H1 (cell line): Measurements from ENCODE around the gene CSTF2. TPM values are rescaled to one million over a fixed set of nuclear protein-coding genes. Genes with fewer than 3 reads are reported as not detected.

ENCODE experiments used
- SAP30 ChIP-seq: fragments of 300-600 bp; sonication (generic); IDR thresholded peaks from 2 replicates; pipeline ENCODE4 v1.7.1; 2012; ENCODE audit warnings: low read length, moderate library complexity, mild to moderate bottlenecking, inconsistent platforms; ENCODE audit not compliant: insufficient read depth, insufficient replicate concordance
- YY1 ChIP-seq: IDR thresholded peaks from 2 replicates; pipeline ENCODE4 v1.6.1; 2011; ENCODE audit warnings: low read depth, mild to moderate bottlenecking, low read length
- polyA plus RNA-seq, 7 experiments: library from polyadenylated mRNA; depleted of rRNA in 3 of 7; stranded (reverse) in 5 of 7; unstranded in 2 of 7; fragments of >200 nt in 5 of 7; fragments of 200-250 nt in 2 of 7; gene quantifications; 1 replicate in 5 of 7; 2 replicates in 1 of 7; 4 replicates in 1 of 7; pipeline versions ENCODE4 v1.2.1 to v1.2.3, GENCODE V29; 2011 to 2013; ENCODE audit warnings: missing spikeins in 2 of 7, mixed read lengths in 2 of 7
- total RNA-seq: library from RNA; stranded (reverse); fragmentation: NEBNext Ultra II Directional; extraction: Animal tissue kit (Norgen Biotek cat#: 25700); gene quantifications from 2 replicates; pipeline ENCODE4 v1.2.1, GENCODE V29; 2021
- TF ChIP-seq, protein P1 (sequence below): fragments of 300-600 bp; sonication (generic); IDR thresholded peaks from 2 replicates; pipeline ENCODE4 v1.7.1; 2012; ENCODE audit warnings: low read length, moderate library complexity, mild to moderate bottlenecking, inconsistent platforms; ENCODE audit not compliant: insufficient replicate concordance
- TF ChIP-seq, protein P2 (sequence below): IDR thresholded peaks from 2 replicates; pipeline ENCODE4 v1.6.1; 2012; ENCODE audit warnings: inconsistent platforms

The CSTF2 gene
- total and polyA plus RNA-seq, 2 of the 8 experiments (the other 6 are each of a cell fraction or from before 2014, with no cell fraction given) = 20.7 to 30.9 TPM

DNA sequence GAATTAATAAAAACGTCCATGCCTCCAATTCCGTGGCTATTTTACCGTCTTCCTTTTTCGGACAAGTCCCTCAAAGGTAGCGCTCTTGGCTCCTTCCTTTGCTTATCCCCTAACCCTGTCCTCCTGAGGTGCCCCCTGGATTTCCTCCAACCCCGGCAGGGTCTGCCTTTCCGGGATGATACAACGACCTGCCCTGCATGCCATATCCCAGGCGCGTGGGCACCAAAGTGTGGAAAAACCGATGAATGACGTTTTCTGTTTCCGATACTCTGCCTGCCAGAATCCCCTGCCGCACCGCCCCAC is 706 bp upstream of the CSTF2 start (continued):
- TF ChIP-seq SAP30 (no peak), YY1 (no peak)
- TF ChIP-seq, protein P1, sequence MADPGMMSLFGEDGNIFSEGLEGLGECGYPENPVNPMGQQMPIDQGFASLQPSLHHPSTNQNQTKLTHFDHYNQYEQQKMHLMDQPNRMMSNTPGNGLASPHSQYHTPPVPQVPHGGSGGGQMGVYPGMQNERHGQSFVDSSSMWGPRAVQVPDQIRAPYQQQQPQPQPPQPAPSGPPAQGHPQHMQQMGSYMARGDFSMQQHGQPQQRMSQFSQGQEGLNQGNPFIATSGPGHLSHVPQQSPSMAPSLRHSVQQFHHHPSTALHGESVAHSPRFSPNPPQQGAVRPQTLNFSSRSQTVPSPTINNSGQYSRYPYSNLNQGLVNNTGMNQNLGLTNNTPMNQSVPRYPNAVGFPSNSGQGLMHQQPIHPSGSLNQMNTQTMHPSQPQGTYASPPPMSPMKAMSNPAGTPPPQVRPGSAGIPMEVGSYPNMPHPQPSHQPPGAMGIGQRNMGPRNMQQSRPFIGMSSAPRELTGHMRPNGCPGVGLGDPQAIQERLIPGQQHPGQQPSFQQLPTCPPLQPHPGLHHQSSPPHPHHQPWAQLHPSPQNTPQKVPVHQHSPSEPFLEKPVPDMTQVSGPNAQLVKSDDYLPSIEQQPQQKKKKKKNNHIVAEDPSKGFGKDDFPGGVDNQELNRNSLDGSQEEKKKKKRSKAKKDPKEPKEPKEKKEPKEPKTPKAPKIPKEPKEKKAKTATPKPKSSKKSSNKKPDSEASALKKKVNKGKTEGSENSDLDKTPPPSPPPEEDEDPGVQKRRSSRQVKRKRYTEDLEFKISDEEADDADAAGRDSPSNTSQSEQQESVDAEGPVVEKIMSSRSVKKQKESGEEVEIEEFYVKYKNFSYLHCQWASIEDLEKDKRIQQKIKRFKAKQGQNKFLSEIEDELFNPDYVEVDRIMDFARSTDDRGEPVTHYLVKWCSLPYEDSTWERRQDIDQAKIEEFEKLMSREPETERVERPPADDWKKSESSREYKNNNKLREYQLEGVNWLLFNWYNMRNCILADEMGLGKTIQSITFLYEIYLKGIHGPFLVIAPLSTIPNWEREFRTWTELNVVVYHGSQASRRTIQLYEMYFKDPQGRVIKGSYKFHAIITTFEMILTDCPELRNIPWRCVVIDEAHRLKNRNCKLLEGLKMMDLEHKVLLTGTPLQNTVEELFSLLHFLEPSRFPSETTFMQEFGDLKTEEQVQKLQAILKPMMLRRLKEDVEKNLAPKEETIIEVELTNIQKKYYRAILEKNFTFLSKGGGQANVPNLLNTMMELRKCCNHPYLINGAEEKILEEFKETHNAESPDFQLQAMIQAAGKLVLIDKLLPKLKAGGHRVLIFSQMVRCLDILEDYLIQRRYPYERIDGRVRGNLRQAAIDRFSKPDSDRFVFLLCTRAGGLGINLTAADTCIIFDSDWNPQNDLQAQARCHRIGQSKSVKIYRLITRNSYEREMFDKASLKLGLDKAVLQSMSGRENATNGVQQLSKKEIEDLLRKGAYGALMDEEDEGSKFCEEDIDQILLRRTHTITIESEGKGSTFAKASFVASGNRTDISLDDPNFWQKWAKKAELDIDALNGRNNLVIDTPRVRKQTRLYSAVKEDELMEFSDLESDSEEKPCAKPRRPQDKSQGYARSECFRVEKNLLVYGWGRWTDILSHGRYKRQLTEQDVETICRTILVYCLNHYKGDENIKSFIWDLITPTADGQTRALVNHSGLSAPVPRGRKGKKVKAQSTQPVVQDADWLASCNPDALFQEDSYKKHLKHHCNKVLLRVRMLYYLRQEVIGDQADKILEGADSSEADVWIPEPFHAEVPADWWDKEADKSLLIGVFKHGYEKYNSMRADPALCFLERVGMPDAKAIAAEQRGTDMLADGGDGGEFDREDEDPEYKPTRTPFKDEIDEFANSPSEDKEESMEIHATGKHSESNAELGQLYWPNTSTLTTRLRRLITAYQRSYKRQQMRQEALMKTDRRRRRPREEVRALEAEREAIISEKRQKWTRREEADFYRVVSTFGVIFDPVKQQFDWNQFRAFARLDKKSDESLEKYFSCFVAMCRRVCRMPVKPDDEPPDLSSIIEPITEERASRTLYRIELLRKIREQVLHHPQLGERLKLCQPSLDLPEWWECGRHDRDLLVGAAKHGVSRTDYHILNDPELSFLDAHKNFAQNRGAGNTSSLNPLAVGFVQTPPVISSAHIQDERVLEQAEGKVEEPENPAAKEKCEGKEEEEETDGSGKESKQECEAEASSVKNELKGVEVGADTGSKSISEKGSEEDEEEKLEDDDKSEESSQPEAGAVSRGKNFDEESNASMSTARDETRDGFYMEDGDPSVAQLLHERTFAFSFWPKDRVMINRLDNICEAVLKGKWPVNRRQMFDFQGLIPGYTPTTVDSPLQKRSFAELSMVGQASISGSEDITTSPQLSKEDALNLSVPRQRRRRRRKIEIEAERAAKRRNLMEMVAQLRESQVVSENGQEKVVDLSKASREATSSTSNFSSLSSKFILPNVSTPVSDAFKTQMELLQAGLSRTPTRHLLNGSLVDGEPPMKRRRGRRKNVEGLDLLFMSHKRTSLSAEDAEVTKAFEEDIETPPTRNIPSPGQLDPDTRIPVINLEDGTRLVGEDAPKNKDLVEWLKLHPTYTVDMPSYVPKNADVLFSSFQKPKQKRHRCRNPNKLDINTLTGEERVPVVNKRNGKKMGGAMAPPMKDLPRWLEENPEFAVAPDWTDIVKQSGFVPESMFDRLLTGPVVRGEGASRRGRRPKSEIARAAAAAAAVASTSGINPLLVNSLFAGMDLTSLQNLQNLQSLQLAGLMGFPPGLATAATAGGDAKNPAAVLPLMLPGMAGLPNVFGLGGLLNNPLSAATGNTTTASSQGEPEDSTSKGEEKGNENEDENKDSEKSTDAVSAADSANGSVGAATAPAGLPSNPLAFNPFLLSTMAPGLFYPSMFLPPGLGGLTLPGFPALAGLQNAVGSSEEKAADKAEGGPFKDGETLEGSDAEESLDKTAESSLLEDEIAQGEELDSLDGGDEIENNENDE = no peak
- TF ChIP-seq, protein P2, sequence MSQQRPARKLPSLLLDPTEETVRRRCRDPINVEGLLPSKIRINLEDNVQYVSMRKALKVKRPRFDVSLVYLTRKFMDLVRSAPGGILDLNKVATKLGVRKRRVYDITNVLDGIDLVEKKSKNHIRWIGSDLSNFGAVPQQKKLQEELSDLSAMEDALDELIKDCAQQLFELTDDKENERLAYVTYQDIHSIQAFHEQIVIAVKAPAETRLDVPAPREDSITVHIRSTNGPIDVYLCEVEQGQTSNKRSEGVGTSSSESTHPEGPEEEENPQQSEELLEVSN = no peak
- TF ChIP-seq, all 59 proteins: peak for 0
